Activated CD4-positive, alpha-beta T cell treated with anti-CD3 and anti-CD28 coated beads for 24 hours (primary cell): Measurements from ENCODE around the gene NSF.
A peak's percentile ranks its signal among the peaks of the same experiment; 100 is the strongest.
"Not testable (repeated sequence)": the region's sequence is repeated elsewhere in the genome, so short reads cannot be mapped to it uniquely, and the experiment has no call there.

Experiments used
- DNase-seq, 2 donors: peaks; one replicate each; pipeline ENCODE4 v3.0.0-alpha.2; 2020; ENCODE audit warnings: low read depth in 2 of 2

NSF gene

GRCh38 chr17:46590157-46591146, at the start of gene NSF:
NSF (plus strand) TSS chr17:46590669; CDS start chr17:46590776, 107 bp downstream.
- DNase-seq: not testable (repeated sequence)

- DNase-seq: not testable (repeated sequence)
Measured at GRCh38 chr17:46548607-46549006, 41.9 kb upstream of the NSF start.

- not testable (repeated sequence) for DNase-seq
Measured at GRCh38 chr17:46559155-46559554, 31.3 kb upstream of the NSF start.

GRCh38 chr17:46560048-46560447, 30.4 kb upstream of the NSF start:
- not testable (repeated sequence) for DNase-seq

GRCh38 chr17:46566284-46566683, 24.2 kb upstream of the NSF start:
- not testable (repeated sequence) for DNase-seq

- not testable (repeated sequence) for DNase-seq
Measured at GRCh38 chr17:46566980-46567379, 23.5 kb upstream of the NSF start.

- DNase-seq: not testable (repeated sequence)
Measured at GRCh38 chr17:46571796-46572195, 18.7 kb upstream of the NSF start.

- DNase-seq: peak; percentile 38 to 54
Measured at GRCh38 chr17:46579083-46580075, 11.1 kb upstream of the NSF start, which contains the start of gene ARL17A. ARL17A (minus strand) TSS chr17:46579691; CDS start chr17:46576322, 3,369 bp downstream.

GRCh38 chr17:46580082-46580481, 10.4 kb upstream of the NSF start:
- DNase-seq: not testable (repeated sequence)

GRCh38 chr17:46585444-46585843, 5.0 kb upstream of the NSF start:
- not testable (repeated sequence) for DNase-seq

- not testable (repeated sequence) for DNase-seq
Measured at GRCh38 chr17:46591332-46591731, 863 bp downstream of the NSF start.

- DNase-seq: not testable (repeated sequence)
Measured at GRCh38 chr17:46598344-46598931, 8.0 kb downstream of the NSF start.

- not testable (repeated sequence) for DNase-seq
Measured at GRCh38 chr17:46600767-46601166, 10.3 kb downstream of the NSF start.

- DNase-seq: not testable (repeated sequence)
Measured at GRCh38 chr17:46603125-46603524, 12.7 kb downstream of the NSF start.

- DNase-seq: not testable (repeated sequence)
Measured at GRCh38 chr17:46611304-46611703, 20.8 kb downstream of the NSF start.

GRCh38 chr17:46613876-46614275, 23.4 kb downstream of the NSF start:
- DNase-seq: not testable (repeated sequence)

GRCh38 chr17:46617121-46617520, 26.7 kb downstream of the NSF start:
- not testable (repeated sequence) for DNase-seq

- not testable (repeated sequence) for DNase-seq
Measured at GRCh38 chr17:46618975-46619374, 28.5 kb downstream of the NSF start.

- not testable (repeated sequence) for DNase-seq
Measured at GRCh38 chr17:46623790-46624189, 33.3 kb downstream of the NSF start.

- not testable (repeated sequence) for DNase-seq
Measured at GRCh38 chr17:46624726-46625125, 34.3 kb downstream of the NSF start.

- not testable (repeated sequence) for DNase-seq
Measured at GRCh38 chr17:46627452-46627851, 37.0 kb downstream of the NSF start.
